Omental fat pad (tissue), 4 donors: ENCODE results near the gene MTCL1. TPM values are rescaled to one million over a fixed set of nuclear protein-coding genes. Genes with fewer than 3 reads are reported as not detected.

Source experiments
- ATAC-seq: fragments of 150-250 bp; one replicate; pipeline ENCODE4 v1.9.1; 2016; ENCODE audit warnings: mild to moderate bottlenecking, moderate library complexity; ENCODE audit not compliant: low FRiP score
- DNase-seq: peaks from one replicate; pipeline ENCODE4 v3.0.0-alpha.2; 2019; ENCODE audit warnings: low spot score
- total RNA-seq, 4 donors: library from RNA; depleted of rRNA; stranded (reverse); fragments of >200 nt; gene quantifications; one replicate each; pipeline ENCODE4 v1.1.0, GENCODE V29; 2016
- TF ChIP-seq, protein P1 (sequence below), 3 donors: fragments of 450-650 bp; IDR thresholded peaks; one replicate each; pipeline ENCODE4 v1.5.1; 2016 to 2017; ENCODE audit warnings: antibody characterized with exemption in 3 of 3, mild to moderate bottlenecking in 3 of 3, moderate library complexity in 2 of 3

Gene MTCL1
- total RNA-seq, 4 donors from 2014 or later = 1.6 to 3.5 (median 2.0) TPM

- DNase-seq (no peak), ATAC-seq (peak; percentile 88)
- TF ChIP-seq, protein P1, sequence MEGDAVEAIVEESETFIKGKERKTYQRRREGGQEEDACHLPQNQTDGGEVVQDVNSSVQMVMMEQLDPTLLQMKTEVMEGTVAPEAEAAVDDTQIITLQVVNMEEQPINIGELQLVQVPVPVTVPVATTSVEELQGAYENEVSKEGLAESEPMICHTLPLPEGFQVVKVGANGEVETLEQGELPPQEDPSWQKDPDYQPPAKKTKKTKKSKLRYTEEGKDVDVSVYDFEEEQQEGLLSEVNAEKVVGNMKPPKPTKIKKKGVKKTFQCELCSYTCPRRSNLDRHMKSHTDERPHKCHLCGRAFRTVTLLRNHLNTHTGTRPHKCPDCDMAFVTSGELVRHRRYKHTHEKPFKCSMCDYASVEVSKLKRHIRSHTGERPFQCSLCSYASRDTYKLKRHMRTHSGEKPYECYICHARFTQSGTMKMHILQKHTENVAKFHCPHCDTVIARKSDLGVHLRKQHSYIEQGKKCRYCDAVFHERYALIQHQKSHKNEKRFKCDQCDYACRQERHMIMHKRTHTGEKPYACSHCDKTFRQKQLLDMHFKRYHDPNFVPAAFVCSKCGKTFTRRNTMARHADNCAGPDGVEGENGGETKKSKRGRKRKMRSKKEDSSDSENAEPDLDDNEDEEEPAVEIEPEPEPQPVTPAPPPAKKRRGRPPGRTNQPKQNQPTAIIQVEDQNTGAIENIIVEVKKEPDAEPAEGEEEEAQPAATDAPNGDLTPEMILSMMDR (IDR thresholded peaks at IDR 0.05) = no peak
These were observed 153.6 kb downstream of the MTCL1 start for GRCh38 chr18:8858888-8859511.

DNA sequence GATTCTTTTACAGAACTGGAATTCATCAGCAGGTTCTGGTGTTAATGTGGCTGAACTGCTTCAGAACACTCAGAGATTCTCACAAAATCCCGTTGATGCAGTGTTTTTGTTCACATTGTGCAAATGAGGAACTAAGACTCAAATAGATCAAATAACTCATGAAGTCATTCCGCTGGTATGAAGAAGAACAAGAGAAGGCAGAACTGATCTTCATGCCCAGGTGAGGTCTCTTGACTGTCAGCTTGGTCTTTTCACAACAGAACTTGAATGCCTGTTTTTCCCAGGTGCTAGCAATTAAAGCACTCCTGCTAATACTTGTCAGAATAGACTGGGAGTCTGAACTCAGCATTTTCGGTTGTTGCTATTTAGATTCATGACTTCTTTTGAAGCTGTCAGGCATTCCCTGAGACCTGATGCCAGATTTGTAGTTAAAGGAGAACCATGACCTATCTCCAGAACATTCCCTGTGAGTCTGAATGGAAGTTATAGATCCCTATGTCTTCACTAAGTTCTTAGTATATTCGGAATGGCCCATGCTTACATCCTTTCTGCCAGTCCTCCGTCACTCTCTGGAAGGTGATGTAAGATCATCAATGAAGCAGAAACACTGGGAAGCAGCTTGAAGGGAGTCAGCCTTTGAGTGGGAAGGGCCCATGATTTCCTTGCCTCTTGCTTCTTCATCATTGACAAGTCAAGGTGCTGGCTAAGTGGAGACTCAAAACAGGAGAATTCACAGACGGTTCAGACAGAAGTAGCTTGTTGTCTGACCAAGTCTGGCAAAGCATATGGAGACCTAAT is 155.7 kb downstream of the MTCL1 start:
- ATAC-seq = no peak
- no peak for DNase-seq
- TF ChIP-seq, protein P1 (IDR thresholded peaks at IDR 0.05) = no peak

DNA sequence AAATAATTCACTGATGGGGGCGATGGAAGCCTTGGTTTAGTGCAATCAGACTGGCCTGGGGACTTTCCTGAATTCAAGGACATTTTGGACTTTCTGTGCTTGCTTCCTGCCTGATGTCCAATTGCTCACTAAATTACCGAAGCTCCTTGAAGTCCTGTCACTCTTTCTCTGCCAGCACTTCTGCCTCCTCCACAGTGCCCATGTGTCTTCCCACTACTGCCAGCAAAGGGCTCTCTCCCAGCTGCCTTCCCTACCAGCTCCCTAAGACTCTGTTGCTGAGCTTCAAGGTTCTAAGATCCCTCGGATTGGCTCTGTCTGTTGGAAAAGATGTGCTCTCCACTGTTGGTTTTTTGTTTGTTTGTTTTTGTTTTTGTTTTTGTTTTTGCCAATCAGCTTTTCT is 158.1 kb downstream of the MTCL1 start:
- no peak for DNase-seq
- TF ChIP-seq, protein P1 (IDR thresholded peaks at IDR 0.05) = no peak
- no peak for ATAC-seq

DNA sequence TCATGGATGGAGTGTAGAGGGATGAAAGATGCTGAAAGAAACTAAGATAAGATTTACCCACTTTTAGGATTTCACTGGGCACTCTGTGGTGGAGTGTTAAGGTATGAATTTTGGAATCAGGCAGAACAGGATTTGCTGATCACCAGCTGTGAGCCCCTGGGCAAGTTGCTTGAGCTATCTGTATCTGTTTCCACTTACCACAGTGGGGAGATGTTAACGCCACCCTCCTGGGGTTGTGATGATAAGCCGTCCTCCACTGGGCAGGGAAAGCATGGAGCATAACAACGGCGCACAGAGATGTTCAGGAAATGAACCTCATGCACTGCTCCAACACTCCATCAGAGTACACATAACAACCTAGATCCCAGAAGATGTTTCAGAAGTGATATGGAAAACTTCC is 160.6 kb downstream of the MTCL1 start:
- ATAC-seq (no peak), DNase-seq (no peak)
- TF ChIP-seq, protein P1 (IDR thresholded peaks at IDR 0.05) = no peak

DNA sequence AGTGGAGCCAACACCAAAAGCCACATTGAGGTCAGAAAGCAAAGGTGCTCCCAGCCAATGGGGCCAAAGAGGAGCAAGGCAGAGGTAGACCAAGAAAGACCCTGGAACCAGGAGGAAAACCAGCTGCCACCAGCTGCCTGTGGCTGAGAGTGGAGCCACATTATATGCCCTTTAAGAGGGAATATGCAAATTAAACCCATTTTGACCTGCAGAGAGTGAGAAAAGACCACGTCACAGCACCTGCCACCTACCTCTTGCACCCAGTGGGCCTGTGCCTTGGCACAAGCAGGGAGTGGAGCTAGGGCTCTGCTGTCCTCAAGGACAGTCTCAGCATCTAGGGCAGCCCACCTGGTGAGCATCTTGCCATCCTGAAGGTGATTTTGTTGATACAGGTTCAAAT is 161.3 kb downstream of the MTCL1 start:
- DNase-seq (no peak), ATAC-seq (no peak)
- TF ChIP-seq, protein P1 (IDR thresholded peaks at IDR 0.05) = no peak

DNA sequence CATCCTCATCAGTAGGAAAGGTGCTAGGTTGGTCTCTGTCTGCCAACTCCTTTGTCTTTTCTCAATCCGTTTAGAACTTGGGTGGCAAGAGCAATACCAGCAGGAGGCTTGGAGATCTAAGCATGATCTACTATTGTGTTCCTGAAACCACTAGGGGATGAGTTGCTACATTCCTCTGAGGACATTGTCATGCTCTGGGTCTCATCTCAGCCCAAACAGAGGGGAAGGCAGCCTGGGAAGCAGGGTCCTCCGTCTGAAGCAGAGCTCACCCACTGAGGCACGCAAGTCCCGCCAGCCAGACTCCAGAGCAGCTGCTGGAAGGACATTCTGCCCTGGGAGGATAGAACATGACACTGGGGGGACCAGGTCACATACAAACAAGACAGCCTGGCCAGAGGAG is 162.9 kb downstream of the MTCL1 start:
- TF ChIP-seq, protein P1 (IDR thresholded peaks at IDR 0.05) = no peak
- DNase-seq = no peak
- ATAC-seq = no peak
